ENCODE data around the gene DAPK2. TPM values are rescaled to one million over a fixed set of nuclear protein-coding genes. Genes with fewer than 3 reads are reported as not detected.

DAPK2 gene
- polyA plus RNA-seq, 2 of the 4 experiments (the other 2 are of a cell fraction): 3.1 to 4.8 TPM

DNA sequence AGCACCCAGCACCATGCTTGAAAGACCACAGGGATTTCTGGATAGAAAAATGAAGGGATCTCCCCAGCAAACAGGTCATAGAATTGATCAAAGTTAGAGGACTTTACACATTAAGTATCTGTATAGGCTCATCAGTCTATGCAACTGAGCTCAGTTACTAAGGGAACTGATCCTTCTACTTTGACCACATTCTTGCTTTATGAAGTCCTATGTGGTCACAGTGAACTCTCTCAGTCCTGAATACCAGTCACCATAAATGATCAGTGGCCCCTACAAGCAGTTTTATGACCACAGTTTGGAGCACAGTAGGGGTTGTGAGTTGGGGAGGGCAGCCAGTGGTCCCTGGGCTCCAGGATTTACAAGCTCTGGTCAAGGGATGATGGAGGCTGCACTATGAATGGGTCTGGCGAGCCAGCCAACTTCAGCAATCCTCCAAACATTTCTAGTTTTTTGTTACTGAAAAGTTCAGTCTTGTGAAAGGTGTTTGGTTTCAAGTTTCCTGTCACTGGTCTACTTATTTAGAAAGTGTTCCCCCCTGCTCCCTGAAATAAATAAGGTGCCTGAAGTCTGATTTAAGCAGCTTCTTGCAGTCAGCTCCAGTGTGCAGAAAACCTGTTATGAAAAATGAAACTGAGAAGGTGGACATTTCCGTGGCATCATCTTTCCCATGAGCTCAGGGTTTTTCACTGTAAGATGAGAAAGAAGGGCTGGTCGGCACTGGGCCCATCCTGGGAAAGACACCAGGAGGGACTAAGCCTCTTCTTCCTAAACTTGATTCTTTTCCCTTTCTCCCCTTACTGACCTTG lies 75.5 kb downstream of the DAPK2 start:
- DNase-seq (ENCODE audit: low read depth in 1 of 2, low spot score in 1 of 2): no peak
- no peaks in the 10 kb centered on the region for H3K9me3 ChIP-seq
- FAIRE-seq: no peak
- H3K4me3 ChIP-seq: no peak overlapping the region
- no peak for TF ChIP-seq RFX5 (IDR thresholded peaks at IDR 0.05)
- TF ChIP-seq ZSCAN20 (CRISPR knock-in tag; IDR thresholded peaks at IDR 0.05): no peak
- no peak for TF ChIP-seq JUNB (IDR thresholded peaks at IDR 0.05)
- TF ChIP-seq, protein P1, sequence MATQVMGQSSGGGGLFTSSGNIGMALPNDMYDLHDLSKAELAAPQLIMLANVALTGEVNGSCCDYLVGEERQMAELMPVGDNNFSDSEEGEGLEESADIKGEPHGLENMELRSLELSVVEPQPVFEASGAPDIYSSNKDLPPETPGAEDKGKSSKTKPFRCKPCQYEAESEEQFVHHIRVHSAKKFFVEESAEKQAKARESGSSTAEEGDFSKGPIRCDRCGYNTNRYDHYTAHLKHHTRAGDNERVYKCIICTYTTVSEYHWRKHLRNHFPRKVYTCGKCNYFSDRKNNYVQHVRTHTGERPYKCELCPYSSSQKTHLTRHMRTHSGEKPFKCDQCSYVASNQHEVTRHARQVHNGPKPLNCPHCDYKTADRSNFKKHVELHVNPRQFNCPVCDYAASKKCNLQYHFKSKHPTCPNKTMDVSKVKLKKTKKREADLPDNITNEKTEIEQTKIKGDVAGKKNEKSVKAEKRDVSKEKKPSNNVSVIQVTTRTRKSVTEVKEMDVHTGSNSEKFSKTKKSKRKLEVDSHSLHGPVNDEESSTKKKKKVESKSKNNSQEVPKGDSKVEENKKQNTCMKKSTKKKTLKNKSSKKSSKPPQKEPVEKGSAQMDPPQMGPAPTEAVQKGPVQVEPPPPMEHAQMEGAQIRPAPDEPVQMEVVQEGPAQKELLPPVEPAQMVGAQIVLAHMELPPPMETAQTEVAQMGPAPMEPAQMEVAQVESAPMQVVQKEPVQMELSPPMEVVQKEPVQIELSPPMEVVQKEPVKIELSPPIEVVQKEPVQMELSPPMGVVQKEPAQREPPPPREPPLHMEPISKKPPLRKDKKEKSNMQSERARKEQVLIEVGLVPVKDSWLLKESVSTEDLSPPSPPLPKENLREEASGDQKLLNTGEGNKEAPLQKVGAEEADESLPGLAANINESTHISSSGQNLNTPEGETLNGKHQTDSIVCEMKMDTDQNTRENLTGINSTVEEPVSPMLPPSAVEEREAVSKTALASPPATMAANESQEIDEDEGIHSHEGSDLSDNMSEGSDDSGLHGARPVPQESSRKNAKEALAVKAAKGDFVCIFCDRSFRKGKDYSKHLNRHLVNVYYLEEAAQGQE (IDR thresholded peaks at IDR 0.05): no peak
- TF ChIP-seq ZFP36 (IDR thresholded peaks at IDR 0.05; ENCODE audit: borderline replicate concordance, partially characterized antibody): no peak
- TF ChIP-seq, protein P2, sequence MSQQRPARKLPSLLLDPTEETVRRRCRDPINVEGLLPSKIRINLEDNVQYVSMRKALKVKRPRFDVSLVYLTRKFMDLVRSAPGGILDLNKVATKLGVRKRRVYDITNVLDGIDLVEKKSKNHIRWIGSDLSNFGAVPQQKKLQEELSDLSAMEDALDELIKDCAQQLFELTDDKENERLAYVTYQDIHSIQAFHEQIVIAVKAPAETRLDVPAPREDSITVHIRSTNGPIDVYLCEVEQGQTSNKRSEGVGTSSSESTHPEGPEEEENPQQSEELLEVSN (IDR thresholded peaks at IDR 0.05; ENCODE audit: borderline replicate concordance, low read depth): no peak
- TF ChIP-seq RNF2 (IDR thresholded peaks at IDR 0.05; ENCODE audit: borderline replicate concordance, low read depth): no peak
- TF ChIP-seq ESRRA (IDR thresholded peaks at IDR 0.05; ENCODE audit: borderline replicate concordance, low read length): no peak
- no peak for TF ChIP-seq EP300 (IDR thresholded peaks at IDR 0.05)
- TF ChIP-seq HOXA7 (CRISPR knock-in tag; IDR thresholded peaks at IDR 0.05): no peak
- no peak for TF ChIP-seq HOXB13 (CRISPR knock-in tag; IDR thresholded peaks at IDR 0.05; ENCODE audit: low read depth)
- CTCF ChIA-PET: interaction anchor here (1.2 to 4.2 kb wide), 4 partner anchors 14 to 76 kb away, joined by 3 to 13 read pairs (median 5); partner anchors contain the start of gene DAPK2
- no peak overlapping the region for H3K27ac ChIP-seq
- H3K4me2 ChIP-seq: no peak overlapping the region
- ATAC-seq: no peak
- 71% methylated on average over 3 of the region's 3 CpGs for WGBS (ENCODE audit: missing lambda C conversion rate)
- POLR2A ChIA-PET: no interaction called here
- H3K4me1 ChIP-seq: peaks cover 13% of the 10 kb centered on the region; the same call in 2 of the 3 replicates

- WGBS (ENCODE audit: missing lambda C conversion rate): 57% methylated on average over 2 of the region's 2 CpGs
- POLR2A ChIA-PET: no interaction called here
- Histone ChIP-seq H3K9me3 (no peaks in the 10 kb centered on the region), H3K27ac (no peak overlapping the region), H3K4me3 (no peak overlapping the region), H3K4me1 (peaks cover 13% of the 10 kb centered on the region; the same call in 2 of the 3 replicates), H3K4me2 (no peak overlapping the region)
- FAIRE-seq: no peak
- peak in 1 of 2 experiments; percentile 33; a peak in 2 of 6 replicates for ATAC-seq
- no peak for DNase-seq (ENCODE audit: low read depth in 1 of 2, low spot score in 1 of 2)
- CTCF ChIA-PET: interaction anchor here (2.3 to 4.2 kb wide), 3 partner anchors 15 to 76 kb away, joined by 6 to 15 read pairs (median 13); partner anchors contain the start of gene DAPK2
- TF ChIP-seq ATOH8 (CRISPR knock-in tag; IDR thresholded peaks at IDR 0.05; ENCODE audit: low read depth) (no peak), TP53 (CRISPR knock-in tag; IDR thresholded peaks at IDR 0.05) (no peak), CHD4 (IDR thresholded peaks at IDR 0.05; ENCODE audit: borderline replicate concordance) (no peak), BCL3 (IDR thresholded peaks at IDR 0.05) (no peak), BHLHE40 (IDR thresholded peaks at IDR 0.05; ENCODE audit: low read depth, low read length) (no peak), HMGXB4 (CRISPR knock-in tag; IDR thresholded peaks at IDR 0.05; ENCODE audit: borderline replicate concordance) (no peak), ZNF302 (CRISPR knock-in tag; IDR thresholded peaks at IDR 0.05) (no peak), FOSB (CRISPR knock-in tag; IDR thresholded peaks at IDR 0.05) (no peak), RCOR1 (IDR thresholded peaks at IDR 0.05; ENCODE audit: low read depth, low read length) (no peak), GATA3 (IDR thresholded peaks at IDR 0.05; ENCODE audit: borderline replicate concordance) (no peak), POLR2AphosphoS2 (conservative IDR thresholded peaks at IDR 0.05; ENCODE audit: low read length) (no peak), KDM5A (IDR thresholded peaks at IDR 0.05) (no peak)
Measured at GRCh38 chr15:63969652-63970421, 76.4 kb downstream of the DAPK2 start.

Data from A549 (cell line).